OCI-LY3 (cell line): ENCODE measurements around the gene PCSK7.

Experiments used
- CTCF ChIP-seq: fragments of 200-600, 300-600 bp; sonication (generic); IDR thresholded peaks from 2 replicates; pipeline ENCODE4 v1.5.1; 2014; ENCODE audit warnings: antibody characterized with exemption, low read length, low read depth
- EZH2phosphoT487 ChIP-seq: fragments of 200-600 bp; shearing (Covaris generic); IDR thresholded peaks from 2 replicates; pipeline ENCODE4 v1.6.1; 2018; ENCODE audit warnings: antibody characterized with exemption, mixed run types, low read depth

GRCh38 chr11:117160826-117161225, 71.0 kb downstream of the PCSK7 start:
- TF ChIP-seq CTCF (no peak), EZH2phosphoT487 (no peak)
